WTC11 (cell line): ENCODE measurements around the gene SLC6A2. TPM values are rescaled to one million over a fixed set of nuclear protein-coding genes. Genes with fewer than 3 reads are reported as not detected.

ENCODE experiments used
- ATAC-seq: fragments of 200-7000 bp; cut with Tn5 transposase; 2 replicates; pipeline ENCODE4 v1.10.0; 2021; ENCODE audit warnings: mild to moderate bottlenecking, moderate library complexity
- CTCF ChIA-PET: fragments of 300-600 bp; sonication (Branson Sonifier 250); formaldehyde crosslinking; loops from one replicate; lab custom pipeline; 2021; ENCODE audit warnings: antibody characterized with exemption; lab: Charles Lee
- POLR2A ChIA-PET: fragments of 350-600 bp; sonication (Branson Sonifier 250); formaldehyde crosslinking; loops from one replicate; lab custom pipeline; 2021; ENCODE audit warnings: antibody characterized with exemption; lab: Charles Lee
- DNase-seq: peaks from one replicate; pipeline ENCODE4 v3.0.0; 2021; ENCODE audit warnings: low spot score
- H3K27ac Mint-ChIP-seq: 2 replicates; pipeline ENCODE4 v1.8.0; 2021; ENCODE audit warnings: mixed read lengths
- H3K27me3 Mint-ChIP-seq: 2 replicates; pipeline ENCODE4 v1.8.0; 2021; ENCODE audit warnings: low read depth, mild to moderate bottlenecking, moderate library complexity, mixed read lengths
- H3K36me3 Mint-ChIP-seq: 2 replicates; pipeline ENCODE4 v1.8.0; 2021; ENCODE audit warnings: mixed read lengths
- H3K4me1 Mint-ChIP-seq: 2 replicates; pipeline ENCODE4 v1.8.0; 2022; ENCODE audit warnings: mixed read lengths
- H3K4me3 Mint-ChIP-seq: 2 replicates; pipeline ENCODE4 v1.8.0; 2021; ENCODE audit warnings: mild to moderate bottlenecking, moderate library complexity, mixed read lengths
- H3K9me3 Mint-ChIP-seq: 2 replicates; pipeline ENCODE4 v1.8.0; 2021; ENCODE audit warnings: mixed read lengths
- CREB1 ChIP-seq: sonication (generic); formaldehyde crosslinking; IDR thresholded peaks from 2 replicates; pipeline ENCODE4 v1.8.0; 2023; ENCODE audit warnings: mild to moderate bottlenecking, missing genetic modification reagents
- CTCF ChIP-seq: fragments of 200-600 bp; IDR thresholded peaks from 2 replicates; pipeline ENCODE4 v1.8.0; 2022; ENCODE audit warnings: antibody characterized with exemption
- ELF4 ChIP-seq: sonication (generic); formaldehyde crosslinking; IDR thresholded peaks from 2 replicates; pipeline ENCODE4 v1.8.1; 2022; ENCODE audit warnings: low read depth, mild to moderate bottlenecking, moderate library complexity, missing genetic modification reagents
- ERG ChIP-seq: fragments of 250-450 bp; sonication (Bioruptor Pico); IDR thresholded peaks from 2 replicates; pipeline ENCODE4 v1.8.0; 2021; ENCODE audit warnings: mild to moderate bottlenecking
- FOXP1 ChIP-seq: sonication (generic); formaldehyde crosslinking; IDR thresholded peaks from 2 replicates; pipeline ENCODE4 v1.8.0; 2022; ENCODE audit warnings: missing genetic modification reagents, mild to moderate bottlenecking, moderate library complexity, borderline replicate concordance
- FOXP4 ChIP-seq: sonication (generic); formaldehyde crosslinking; IDR thresholded peaks from 2 replicates; pipeline ENCODE4 v1.8.0; 2022; ENCODE audit warnings: mild to moderate bottlenecking, missing genetic modification reagents
- IRF1 ChIP-seq: sonication (generic); formaldehyde crosslinking; IDR thresholded peaks from 2 replicates; pipeline ENCODE4 v1.8.0; 2023; ENCODE audit warnings: missing genetic modification reagents
- MAX ChIP-seq: sonication (generic); formaldehyde crosslinking; IDR thresholded peaks from 2 replicates; pipeline ENCODE4 v1.8.0; 2022; ENCODE audit warnings: mild to moderate bottlenecking, missing genetic modification reagents
- SOX15 ChIP-seq: fragments of 250-450 bp; sonication (Bioruptor Pico); IDR thresholded peaks from 2 replicates; pipeline ENCODE4 v1.9.0; 2021; ENCODE audit warnings: mild to moderate bottlenecking
- TCF7 ChIP-seq: sonication (generic); formaldehyde crosslinking; IDR thresholded peaks from 2 replicates; pipeline ENCODE4 v1.8.0; 2022; ENCODE audit warnings: mild to moderate bottlenecking, low read depth, missing genetic modification reagents, moderate library complexity
- USF1 ChIP-seq: sonication (generic); formaldehyde crosslinking; IDR thresholded peaks from 2 replicates; pipeline ENCODE4 v1.8.0; 2022; ENCODE audit warnings: mild to moderate bottlenecking, missing genetic modification reagents
- ZNF121 ChIP-seq: sonication (generic); formaldehyde crosslinking; IDR thresholded peaks from 2 replicates; pipeline ENCODE4 v1.8.0; 2023; ENCODE audit warnings: missing genetic modification reagents
- ZNF138 ChIP-seq: sonication (generic); formaldehyde crosslinking; conservative IDR thresholded peaks from 2 replicates; pipeline ENCODE4 v1.8.1; 2022; ENCODE audit warnings: mild to moderate bottlenecking, moderate library complexity, missing genetic modification reagents
- ZNF317 ChIP-seq: sonication (generic); formaldehyde crosslinking; IDR thresholded peaks from 2 replicates; pipeline ENCODE4 v1.8.1; 2023; ENCODE audit warnings: low read depth, mild to moderate bottlenecking, moderate library complexity, missing genetic modification reagents, borderline replicate concordance
- ZNF425 ChIP-seq: fragments of 250-450 bp; sonication (Bioruptor Pico); conservative IDR thresholded peaks from 2 replicates; pipeline ENCODE4 v1.9.0; 2021; ENCODE audit warnings: mild to moderate bottlenecking
- ZNF671 ChIP-seq: fragments of 250-450 bp; sonication (Bioruptor Pico); IDR thresholded peaks from 2 replicates; pipeline ENCODE4 v1.8.0; 2021; ENCODE audit warnings: mild to moderate bottlenecking
- total RNA-seq: library from RNA; stranded (reverse); gene quantifications from 3 replicates; pipeline ENCODE4 v1.2.3, GENCODE V29; 2021

Gene SLC6A2
- total RNA-seq, 1 experiment from 2014 or later, result 0.20 TPM

GRCh38 chr16:55642611-55643010, 13.2 kb upstream of the SLC6A2 start:
- ChIA-PET CTCF (interaction anchor here (1.0 to 2.5 kb wide), 3 partner anchors 20 to 177 kb away, joined by 3 to 9 read pairs (median 5); no protein-coding TSS in a partner anchor), POLR2A (no interaction called here)

More at GRCh38 chr16:55642611-55643010, 13.2 kb upstream of the SLC6A2 start:
- TF ChIP-seq MAX (CRISPR knock-in tag) (no peak), TCF7 (CRISPR knock-in tag) (no peak), SOX15 (no peak), IRF1 (CRISPR knock-in tag) (no peak), FOXP4 (no peak), FOXP1 (no peak), ZNF317 (no peak), USF1 (CRISPR knock-in tag) (no peak), ZNF671 (CRISPR knock-in tag) (no peak), ELF4 (CRISPR knock-in tag) (no peak), ZNF138 (no peak), ERG (CRISPR knock-in tag) (no peak), CREB1 (CRISPR knock-in tag) (no peak), ZNF121 (CRISPR knock-in tag) (no peak), CTCF (no peak), ZNF425 (no peak)
- ATAC-seq (no peak), DNase-seq (no peak)
- Mint-ChIP-seq H3K4me1 (peaks cover 8% of the 10 kb centered on the region), H3K36me3 (no peaks in the 10 kb centered on the region), H3K4me3 (no peak overlapping the region), H3K9me3 (no peaks in the 10 kb centered on the region), H3K27ac (no peak overlapping the region), H3K27me3 (peaks cover 10% of the 10 kb centered on the region)
